ENCODE data around the gene LRRC74A. TPM values are rescaled to one million over a fixed set of nuclear protein-coding genes. Genes with fewer than 3 reads are reported as not detected.

The LRRC74A gene
- total and polyA plus RNA-seq, 2 donors (not counting 3 experiments of a cell fraction or from before 2014, with no cell fraction given) = not detected

DNA sequence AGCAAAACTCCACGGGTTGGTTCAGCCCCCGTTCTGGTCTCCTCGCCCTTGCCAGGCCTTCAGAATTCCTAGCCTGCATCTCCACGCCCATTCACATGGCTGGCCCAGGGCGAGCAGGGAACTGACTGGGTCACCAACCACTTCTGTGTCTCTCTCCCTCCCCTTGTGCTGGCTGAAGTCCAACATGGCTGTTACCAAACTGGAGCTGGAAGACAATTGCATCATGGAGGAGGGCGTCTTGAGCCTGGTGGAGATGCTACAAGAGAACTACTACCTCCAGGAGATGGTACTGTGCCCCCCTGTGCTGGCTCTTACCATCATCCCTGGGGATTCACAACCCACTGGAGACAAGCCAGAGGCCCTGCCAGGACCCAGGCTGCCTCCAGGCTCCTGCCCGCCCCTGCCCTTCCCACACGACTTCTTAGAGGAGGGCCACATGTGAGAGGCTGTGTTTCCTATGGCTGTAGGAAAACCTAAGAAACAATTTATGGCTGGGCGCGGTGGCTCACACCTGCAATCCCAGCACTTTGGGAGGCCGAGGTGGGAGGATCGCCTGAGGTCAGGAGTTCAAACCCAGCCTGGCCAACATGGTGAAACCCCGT lies 9.9 kb downstream of the LRRC74A start:
- BruUV-seq (replicated peaks) = no TSS peak
- H3K9me3 ChIP-seq (replicated peaks; ENCODE audit: control insufficient read depth, insufficient read depth, low read length) = no peaks in the 10 kb centered on the region
- FAIRE-seq (no peak), DNase-seq (ENCODE audit: low read depth, low spot score) (no peak)
- no peaks in the 10 kb centered on the region for H4K20me1 ChIP-seq (replicated peaks; ENCODE audit: control insufficient read depth, extremely low read depth, insufficient read depth, low read length)
- no peak overlapping the region for H2AFZ ChIP-seq (ENCODE audit: low read depth, low read length)
- H3K4me3 ChIP-seq (replicated peaks in 1 of 3; ENCODE audit: insufficient read depth in 1 of 3, low read depth in 1 of 3, low read length in 3 of 3) = no peak overlapping the region
- intact Hi-C loops (cut with micrococcal nuclease) = no loop called here
- POLR2A ChIA-PET = no interaction called here
- H3K9ac ChIP-seq (replicated peaks; ENCODE audit: extremely low read depth, insufficient read depth, low read length) = no peak overlapping the region
- H3K36me3 ChIP-seq (ENCODE audit: control insufficient read depth in 2 of 2, extremely low read depth in 1 of 2, insufficient read depth in 2 of 2, low read length in 2 of 2) = no peaks in the 10 kb centered on the region
- CTCF ChIA-PET = interaction anchor here (1.7 kb wide), 1 partner anchor 51 kb away, joined by 3 read pairs; no protein-coding TSS in a partner anchor
- TF ChIP-seq JUN (IDR thresholded peaks at IDR 0.05; ENCODE audit: borderline replicate concordance, insufficient read depth, insufficient read length, low read depth) = no peak
- no peak for TF ChIP-seq EZH2 (IDR thresholded peaks at IDR 0.05; ENCODE audit: borderline replicate concordance, low read depth, low read length, severe bottlenecking)
- TF ChIP-seq MYC (IDR thresholded peaks at IDR 0.05; ENCODE audit: low read depth, low read length) = no peak
- TF ChIP-seq, protein P1, sequence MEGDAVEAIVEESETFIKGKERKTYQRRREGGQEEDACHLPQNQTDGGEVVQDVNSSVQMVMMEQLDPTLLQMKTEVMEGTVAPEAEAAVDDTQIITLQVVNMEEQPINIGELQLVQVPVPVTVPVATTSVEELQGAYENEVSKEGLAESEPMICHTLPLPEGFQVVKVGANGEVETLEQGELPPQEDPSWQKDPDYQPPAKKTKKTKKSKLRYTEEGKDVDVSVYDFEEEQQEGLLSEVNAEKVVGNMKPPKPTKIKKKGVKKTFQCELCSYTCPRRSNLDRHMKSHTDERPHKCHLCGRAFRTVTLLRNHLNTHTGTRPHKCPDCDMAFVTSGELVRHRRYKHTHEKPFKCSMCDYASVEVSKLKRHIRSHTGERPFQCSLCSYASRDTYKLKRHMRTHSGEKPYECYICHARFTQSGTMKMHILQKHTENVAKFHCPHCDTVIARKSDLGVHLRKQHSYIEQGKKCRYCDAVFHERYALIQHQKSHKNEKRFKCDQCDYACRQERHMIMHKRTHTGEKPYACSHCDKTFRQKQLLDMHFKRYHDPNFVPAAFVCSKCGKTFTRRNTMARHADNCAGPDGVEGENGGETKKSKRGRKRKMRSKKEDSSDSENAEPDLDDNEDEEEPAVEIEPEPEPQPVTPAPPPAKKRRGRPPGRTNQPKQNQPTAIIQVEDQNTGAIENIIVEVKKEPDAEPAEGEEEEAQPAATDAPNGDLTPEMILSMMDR (IDR thresholded peaks at IDR 0.05; ENCODE audit: extremely low read depth in 1 of 2, insufficient read depth in 1 of 2, low read depth in 1 of 2, low read length in 2 of 2) = no peak
- TF ChIP-seq FOS (IDR thresholded peaks at IDR 0.05; ENCODE audit: borderline replicate concordance, insufficient read depth, low read length) = no peak
- TF ChIP-seq POLR2A (IDR thresholded peaks at IDR 0.05; ENCODE audit: low read depth, low read length) = no peak
- dilution Hi-C loops (cut with MboI; ENCODE audit: extremely low pct_ligation_motif_present, low sequenced_read_pairs) = no loop called here
- peaks cover 8 to 12% of the 10 kb centered on the region in 2 experiments for H3K27me3 ChIP-seq (ENCODE audit: control insufficient read depth in 2 of 2, insufficient read depth in 2 of 2, low read length in 2 of 2)
- H3K79me2 ChIP-seq (ENCODE audit: control insufficient read depth, insufficient read depth, low read length) = no peaks in the 10 kb centered on the region
- H3K9me1 ChIP-seq (replicated peaks; ENCODE audit: control insufficient read depth, extremely low read depth, insufficient read depth, low read length) = no peaks in the 10 kb centered on the region
- no peak overlapping the region for H3K4me2 ChIP-seq (ENCODE audit: insufficient read depth, low read length)
- no peak overlapping the region for H3K27ac ChIP-seq (ENCODE audit: insufficient read depth, low read depth, low read length)
- no peaks in the 10 kb centered on the region for H3K4me1 ChIP-seq (ENCODE audit: control insufficient read depth, extremely low read depth, insufficient read depth, low read length)

All from endothelial cell of umbilical vein (primary cell).